LNCAP (cell line): ENCODE measurements around the gene IGF2R.

Experiments used
- CTCF ChIP-seq: fragments of 450-650 bp; IDR thresholded peaks from 2 replicates; pipeline ENCODE4 v1.5.1; 2017; ENCODE audit warnings: mild to moderate bottlenecking

IGF2R gene

GRCh38 chr6:159966339-159966738 lies 2.5 kb upstream of the IGF2R start:
- no peak for TF ChIP-seq CTCF

DNA sequence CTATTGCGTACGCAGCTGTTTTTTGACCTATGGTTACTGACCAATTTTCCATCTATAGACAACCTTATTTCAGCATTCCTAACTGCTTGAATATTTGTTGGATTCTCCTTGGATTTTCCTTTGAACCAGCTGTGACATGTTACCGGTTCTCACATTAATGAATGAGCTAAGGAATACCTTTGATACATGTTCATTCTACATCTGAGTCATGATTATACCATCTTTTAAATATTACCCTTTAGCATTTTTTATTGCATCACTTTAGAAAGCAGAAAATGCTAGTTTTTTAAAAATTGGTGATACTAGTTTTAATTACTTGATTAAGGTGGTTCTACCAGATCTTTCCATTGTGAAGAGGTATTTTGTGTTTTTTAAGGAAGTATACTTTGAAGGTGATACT lies 1.9 kb upstream of the IGF2R start:
- TF ChIP-seq CTCF: no peak

- no peak for TF ChIP-seq CTCF
These were observed 476 bp downstream of the IGF2R start for GRCh38 chr6:159969204-159969912.

DNA sequence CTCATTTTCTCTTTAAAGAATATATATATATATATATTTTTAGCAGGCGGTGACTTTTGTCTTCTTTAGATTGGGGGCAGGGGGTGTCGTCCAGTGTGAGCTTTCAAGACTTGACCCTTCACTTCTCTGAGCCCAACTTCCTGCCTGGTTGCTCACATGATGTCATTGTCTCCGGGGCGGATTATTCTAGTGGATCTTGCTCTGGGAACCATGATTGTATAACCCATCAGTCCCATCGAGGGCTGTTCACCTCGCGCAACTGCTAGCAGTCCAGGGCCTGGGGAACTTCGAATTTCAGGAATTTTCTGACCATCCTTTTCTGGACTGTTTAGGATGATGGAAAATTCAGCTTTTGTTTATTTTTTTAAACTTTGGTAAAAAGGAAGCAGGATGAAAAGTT lies 1.0 kb downstream of the IGF2R start:
- no peak for TF ChIP-seq CTCF

- no peak for TF ChIP-seq CTCF
These were observed 1.8 kb downstream of the IGF2R start for GRCh38 chr6:159970659-159971063.

GRCh38 chr6:159971341-159972178 lies 2.7 kb downstream of the IGF2R start:
- TF ChIP-seq CTCF: no peak

GRCh38 chr6:159972506-159973268 lies 3.8 kb downstream of the IGF2R start:
- TF ChIP-seq CTCF: no peak
